HEK293T (cell line): ENCODE data around the gene TLE1.

Experiments used
- CTCF ChIA-PET: fragments of 350-600 bp; formaldehyde crosslinking; extraction: SDS; loops from one replicate; lab custom pipeline; 2021; ENCODE audit warnings: antibody characterized with exemption, inconsistent platforms; lab: Yijun Ruan, JAX
- POLR2A ChIA-PET: fragments of 350-600 bp; formaldehyde crosslinking; extraction: SDS; loops from one replicate; lab custom pipeline; 2020; ENCODE audit warnings: antibody characterized with exemption, inconsistent platforms; lab: Yijun Ruan, JAX
- DNase-seq: peaks from one replicate; pipeline ENCODE4 v3.0.0; 2012; ENCODE audit warnings: mixed read lengths; ENCODE audit errors: extremely low spot score
- ARNT ChIP-seq: fragments of 450-650 bp; IDR thresholded peaks from 2 replicates; pipeline ENCODE4 v1.6.1; 2017; ENCODE audit warnings: mild to moderate bottlenecking
- BHLHE40 ChIP-seq: fragments of 450-650 bp; IDR thresholded peaks from 2 replicates; pipeline ENCODE4 v1.6.1; 2016; ENCODE audit warnings: mild to moderate bottlenecking, moderate library complexity, borderline replicate concordance
- CTBP1 ChIP-seq: fragments of 450-650 bp; IDR thresholded peaks from 2 replicates; pipeline ENCODE4 v1.6.1; 2016; ENCODE audit warnings: borderline replicate concordance
- ELF4 ChIP-seq: fragments of 450-650 bp; IDR thresholded peaks from 2 replicates; pipeline ENCODE4 v1.6.1; 2017; ENCODE audit warnings: antibody characterized with exemption
- FOXA1 ChIP-seq: fragments of 450-650 bp; IDR thresholded peaks from 2 replicates; pipeline ENCODE4 v1.6.1; 2016; ENCODE audit warnings: mild to moderate bottlenecking
- FOXK2 ChIP-seq: fragments of 450-650 bp; IDR thresholded peaks from 2 replicates; pipeline ENCODE4 v1.6.1; 2016; ENCODE audit warnings: mild to moderate bottlenecking
- FOXM1 ChIP-seq: fragments of 450-650 bp; IDR thresholded peaks from 2 replicates; pipeline ENCODE4 v1.6.1; 2017; ENCODE audit warnings: mild to moderate bottlenecking, borderline replicate concordance
- HDGF ChIP-seq: fragments of 450-650 bp; IDR thresholded peaks from 2 replicates; pipeline ENCODE4 v1.6.1; 2017; ENCODE audit warnings: antibody characterized with exemption, borderline replicate concordance
- L3MBTL2 ChIP-seq: fragments of 450-650 bp; conservative IDR thresholded peaks from 2 replicates; pipeline ENCODE4 v1.6.1; 2016; ENCODE audit warnings: mild to moderate bottlenecking
- LEF1 ChIP-seq: fragments of 450-650 bp; IDR thresholded peaks from 2 replicates; pipeline ENCODE4 v1.6.1; 2017; ENCODE audit warnings: mild to moderate bottlenecking, borderline replicate concordance
- NFRKB ChIP-seq: fragments of 450-650 bp; IDR thresholded peaks from 2 replicates; pipeline ENCODE4 v1.6.1; 2016; ENCODE audit warnings: mild to moderate bottlenecking, moderate library complexity
- PKNOX1 ChIP-seq: fragments of 450-650 bp; IDR thresholded peaks from 2 replicates; pipeline ENCODE4 v1.6.1; 2016
- SP1 ChIP-seq: fragments of 450-650 bp; IDR thresholded peaks from 2 replicates; pipeline ENCODE4 v1.6.1; 2017
- SUZ12 ChIP-seq: fragments of 450-650 bp; IDR thresholded peaks from 2 replicates; pipeline ENCODE4 v1.6.1; 2016; ENCODE audit warnings: mild to moderate bottlenecking
- TARDBP ChIP-seq: fragments of 450-650 bp; IDR thresholded peaks from 2 replicates; pipeline ENCODE4 v1.6.1; 2016
- ZNF384 ChIP-seq: fragments of 450-650 bp; IDR thresholded peaks from 2 replicates; pipeline ENCODE4 v1.6.1; 2016

TLE1 gene

GRCh38 chr9:81629440-81629839 is 59.9 kb downstream of the TLE1 start:
- ChIA-PET POLR2A (no interaction called here), CTCF (no interaction called here)
- TF ChIP-seq HDGF = no peak
- TF ChIP-seq SUZ12 = no peak
- no peak for TF ChIP-seq ARNT
- no peak for TF ChIP-seq SP1
- TF ChIP-seq CTBP1 = no peak
- no peak for TF ChIP-seq NFRKB
- TF ChIP-seq PKNOX1 = no peak
- TF ChIP-seq FOXM1 = no peak
- TF ChIP-seq BHLHE40 = no peak
- no peak for TF ChIP-seq LEF1
- no peak for TF ChIP-seq ELF4
- TF ChIP-seq L3MBTL2 = no peak
- TF ChIP-seq FOXA1 = no peak
- TF ChIP-seq TARDBP = no peak
- no peak for TF ChIP-seq FOXK2
- TF ChIP-seq ZNF384 = no peak
- no peak for DNase-seq

- DNase-seq = no peak
- TF ChIP-seq CTBP1 = no peak
- no peak for TF ChIP-seq ARNT
- TF ChIP-seq FOXA1 = no peak
- no peak for TF ChIP-seq ZNF384
- TF ChIP-seq FOXK2 = no peak
- no peak for TF ChIP-seq NFRKB
- TF ChIP-seq HDGF = no peak
- TF ChIP-seq SP1 = no peak
- no peak for TF ChIP-seq FOXM1
- TF ChIP-seq PKNOX1 = no peak
- TF ChIP-seq BHLHE40 = no peak
- TF ChIP-seq TARDBP = no peak
- TF ChIP-seq L3MBTL2 = no peak
- TF ChIP-seq SUZ12 = no peak
- TF ChIP-seq LEF1 = no peak
- POLR2A ChIA-PET = no interaction called here
- CTCF ChIA-PET = no interaction called here
Observed at GRCh38 chr9:81628897-81629296, 60.5 kb downstream of the TLE1 start.

GRCh38 chr9:81627481-81627880 is 61.9 kb downstream of the TLE1 start:
- DNase-seq = no peak
- CTCF ChIA-PET = no interaction called here
- TF ChIP-seq BHLHE40 = no peak
- TF ChIP-seq SP1 = no peak
- TF ChIP-seq TARDBP = no peak
- TF ChIP-seq SUZ12 = no peak
- no peak for TF ChIP-seq NFRKB
- no peak for TF ChIP-seq CTBP1
- no peak for TF ChIP-seq PKNOX1
- TF ChIP-seq L3MBTL2 = no peak
- no peak for TF ChIP-seq FOXM1
- TF ChIP-seq HDGF = no peak
- no peak for TF ChIP-seq ELF4
- no peak for TF ChIP-seq ARNT
- TF ChIP-seq FOXK2 = no peak
- POLR2A ChIA-PET = no interaction called here

- TF ChIP-seq ZNF384 (no peak), L3MBTL2 (no peak), FOXM1 (no peak), ELF4 (no peak), CTBP1 (no peak), BHLHE40 (no peak), TARDBP (no peak), ARNT (no peak), FOXA1 (no peak), PKNOX1 (no peak), SP1 (no peak)
- ChIA-PET CTCF (no interaction called here), POLR2A (no interaction called here)
- DNase-seq = no peak
Observed at GRCh38 chr9:81626511-81626910, 62.8 kb downstream of the TLE1 start.

GRCh38 chr9:81625969-81626368 is 63.4 kb downstream of the TLE1 start:
- DNase-seq = no peak
- TF ChIP-seq FOXM1 = no peak
- TF ChIP-seq ZNF384 = no peak
- TF ChIP-seq FOXA1 = no peak
- TF ChIP-seq FOXK2 = no peak
- TF ChIP-seq ARNT = no peak
- TF ChIP-seq PKNOX1 = no peak
- TF ChIP-seq ELF4 = no peak
- TF ChIP-seq CTBP1 = no peak
- no peak for TF ChIP-seq TARDBP
- TF ChIP-seq HDGF = no peak
- no peak for TF ChIP-seq LEF1
- TF ChIP-seq SP1 = no peak
- no peak for TF ChIP-seq SUZ12
- no peak for TF ChIP-seq L3MBTL2
- ChIA-PET POLR2A (no interaction called here), CTCF (no interaction called here)
